K562 (cell line): ENCODE results near the gene AMIGO1. TPM values are rescaled to one million over a fixed set of nuclear protein-coding genes. Genes with fewer than 3 reads are reported as not detected.
A peak's percentile ranks its signal among the peaks of the same experiment; 100 is the strongest.

Source experiments
- BDP1 ChIP-seq: IDR thresholded peaks from 3 replicates; pipeline ENCODE4 v1.6.1; 2011; ENCODE audit not compliant: insufficient read length, insufficient read depth
- CBFB ChIP-seq: sonication (generic); formaldehyde crosslinking; IDR thresholded peaks from 2 replicates; pipeline ENCODE4 v1.4.0; 2020; ENCODE audit warnings: mild to moderate bottlenecking, missing genetic modification reagents
- CHD4 ChIP-seq: fragments of 200-600 bp; sonication (generic); IDR thresholded peaks from 3 replicates; pipeline ENCODE4 v1.6.1; 2012; ENCODE audit warnings: low read depth, mild to moderate bottlenecking, mixed read lengths, low read length, inconsistent platforms; ENCODE audit not compliant: insufficient read depth, insufficient replicate concordance, poor library complexity, severe bottlenecking
- HMGN3 ChIP-seq: IDR thresholded peaks from 2 replicates; pipeline ENCODE4 v1.6.1; 2011; ENCODE audit warnings: borderline replicate concordance, low read depth, mild to moderate bottlenecking, mixed read lengths, low read length; ENCODE audit not compliant: insufficient read length; ENCODE audit errors: extremely low read depth
- MCM5 ChIP-seq: fragments of 450-650 bp; IDR thresholded peaks from 2 replicates; pipeline ENCODE4 v1.6.1; 2016; ENCODE audit warnings: low read depth
- NUFIP1 ChIP-seq: fragments of 450-650 bp; IDR thresholded peaks from 2 replicates; pipeline ENCODE4 v1.6.1; 2018; ENCODE audit not compliant: partially characterized antibody
- POLR2A ChIP-seq: fragments of 450-650 bp; conservative IDR thresholded peaks from 2 replicates; pipeline ENCODE4 v1.6.1; 2016
- RBM17 ChIP-seq: fragments of 200-400 bp; formaldehyde crosslinking; IDR thresholded peaks from 2 replicates; pipeline ENCODE4 v1.6.1; 2017; ENCODE audit warnings: low read depth, mild to moderate bottlenecking, low read length, borderline replicate concordance
- SIN3B ChIP-seq: fragments of 450-650 bp; IDR thresholded peaks from 2 replicates; pipeline ENCODE4 v1.6.1; 2017; ENCODE audit warnings: low read depth, mild to moderate bottlenecking, moderate library complexity
- SMC3 ChIP-seq: conservative IDR thresholded peaks from 2 replicates; pipeline ENCODE4 v1.6.1; 2011; ENCODE audit warnings: low read depth, low read length, improper control_type of control experiment; ENCODE audit not compliant: insufficient read depth
- SP2 ChIP-seq: IDR thresholded peaks from 2 replicates; pipeline ENCODE4 v1.6.1; 2011; ENCODE audit warnings: mild to moderate bottlenecking, low read depth, low read length, moderate library complexity; ENCODE audit not compliant: poor library complexity, severe bottlenecking; ENCODE audit errors: extremely low read depth
- SRSF3 ChIP-seq: fragments of 200-400 bp; formaldehyde crosslinking; IDR thresholded peaks from 2 replicates; pipeline ENCODE4 v1.6.1; 2016; ENCODE audit warnings: mild to moderate bottlenecking, low read length, moderate library complexity; ENCODE audit not compliant: insufficient read depth
- TRIM28 ChIP-seq: fragments of 450-650 bp; IDR thresholded peaks from 2 replicates; pipeline ENCODE4 v1.6.1; 2017
- ZNF263 ChIP-seq: sonication (generic); formaldehyde crosslinking; IDR thresholded peaks from 2 replicates; pipeline ENCODE4 v1.8.0; 2022; ENCODE audit warnings: mild to moderate bottlenecking, missing genetic modification reagents, borderline replicate concordance
- ZNF644 ChIP-seq: fragments of 200-800 bp; sonication (Bioruptor generic); IDR thresholded peaks from 2 replicates; pipeline ENCODE4 v1.6.1; 2016; ENCODE audit warnings: low read depth, missing genetic modification characterization, missing compliant biosample characterization
- polyA plus RNA-seq, 8 experiments: library from polyadenylated mRNA; depleted of rRNA in 4 of 8; stranded (reverse) in 5 of 8; unstranded in 3 of 8; fragments of >200 nt; fragmentation: Nextera tagmentation in 2 of 8; fragmentation: Illumina TruSeq in 1 of 8; extraction: Ambion mirVana in 2 of 8; extraction: Trizol in 1 of 8; gene quantifications; 2 replicates each; pipeline versions ENCODE4 v1.2.1 to v1.2.3, GENCODE V29; 2011 to 2014; ENCODE audit warnings: inconsistent platforms in 1 of 8, missing spikeins in 1 of 8
- total RNA-seq, 7 experiments: library from RNA; depleted of rRNA in 6 of 7; stranded (reverse); fragments of >200 nt in 6 of 7; fragmentation: Illumina TruSeq in 2 of 7; extraction: Trizol in 2 of 7; gene quantifications; 2 replicates each; pipeline versions ENCODE4 v1.2.1 to v1.2.3, GENCODE V29; 2011 to 2021; ENCODE audit warnings: low replicate concordance in 1 of 7
- TF ChIP-seq, protein P1 (sequence below): fragments of 450-650 bp; IDR thresholded peaks from 2 replicates; pipeline ENCODE4 v1.6.1; 2016; ENCODE audit warnings: low read depth, mild to moderate bottlenecking, moderate library complexity
- TF ChIP-seq, protein P2 (sequence below): fragments of 250-450 bp; sonication (Bioruptor Pico); IDR thresholded peaks from 2 replicates; pipeline ENCODE4 v1.8.0; 2021; ENCODE audit warnings: moderate library complexity, mild to moderate bottlenecking, inconsistent platforms
- TF ChIP-seq, protein P3 (sequence below): fragments of 450-650 bp; IDR thresholded peaks from 2 replicates; pipeline ENCODE4 v1.6.1; 2017; ENCODE audit warnings: antibody characterized with exemption, mild to moderate bottlenecking
- TF ChIP-seq, protein P4 (sequence below): fragments of 450-650 bp; IDR thresholded peaks from 2 replicates; pipeline ENCODE4 v1.6.1; 2016; ENCODE audit warnings: borderline replicate concordance

Gene AMIGO1
- total and polyA plus RNA-seq, 9 of the 15 experiments (the other 6 are each of a cell fraction or from before 2014, with no cell fraction given): 0.24 to 1.0 (median 0.54) TPM

DNA sequence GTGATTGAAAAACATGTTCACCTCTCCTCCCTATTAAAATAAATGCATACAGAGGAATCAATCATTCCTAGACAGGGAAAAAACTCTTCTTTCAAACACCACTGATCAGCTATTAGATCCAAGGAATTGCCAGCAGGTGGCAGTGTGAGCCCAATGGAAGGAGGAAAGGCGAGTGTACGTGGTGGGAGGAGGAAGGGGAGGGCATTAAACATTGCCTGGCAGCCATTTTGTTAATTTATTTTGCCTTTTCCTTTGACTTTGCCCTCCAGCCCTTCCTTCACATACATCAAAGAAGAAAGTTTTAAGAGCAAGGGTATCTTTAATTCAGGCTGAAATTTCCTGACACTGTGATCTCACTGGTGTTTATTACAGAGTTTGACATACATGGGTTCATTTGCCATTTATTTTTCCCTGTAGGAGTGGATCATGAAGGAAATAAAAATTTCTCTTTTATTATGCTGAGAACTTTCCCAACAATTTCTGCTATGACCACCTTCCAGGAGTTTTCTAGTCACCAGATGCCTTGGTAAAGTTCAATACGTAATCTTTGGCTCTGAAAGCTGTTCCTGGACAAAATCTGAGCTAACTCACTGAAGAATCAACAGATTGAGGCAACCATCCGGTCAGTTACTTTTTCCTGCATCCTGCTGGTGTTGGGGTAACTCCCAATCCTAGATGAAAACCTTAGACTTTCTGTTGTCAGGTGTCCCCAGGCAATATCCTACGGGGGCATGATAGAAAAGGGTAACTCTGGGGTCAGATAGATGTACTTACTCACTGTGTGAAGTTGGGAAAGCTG, 37.0 kb upstream of the AMIGO1 start (continued):
- TF ChIP-seq RBM17 (no peak), ZNF263 (CRISPR knock-in tag) (peak; percentile 18; the same call in 1 of the 2 replicates), SP2 (no peak), TRIM28 (0 out of 2 replicates have a peak, but pooled peaks have one; percentile 31), MCM5 (no peak), POLR2A (0 out of 2 replicates have a peak, but pooled peaks have one; percentile 40), HMGN3 (no peak), SIN3B (no peak; the same call in 1 of the 2 replicates), ZNF644 (tag) (0 out of 2 replicates have a peak, but pooled peaks have one; percentile 28), CBFB (no peak), SRSF3 (no peak), BDP1 (no peak), SMC3 (peak; percentile 93), NUFIP1 (no peak), CHD4 (no peak)
- TF ChIP-seq, protein P1, sequence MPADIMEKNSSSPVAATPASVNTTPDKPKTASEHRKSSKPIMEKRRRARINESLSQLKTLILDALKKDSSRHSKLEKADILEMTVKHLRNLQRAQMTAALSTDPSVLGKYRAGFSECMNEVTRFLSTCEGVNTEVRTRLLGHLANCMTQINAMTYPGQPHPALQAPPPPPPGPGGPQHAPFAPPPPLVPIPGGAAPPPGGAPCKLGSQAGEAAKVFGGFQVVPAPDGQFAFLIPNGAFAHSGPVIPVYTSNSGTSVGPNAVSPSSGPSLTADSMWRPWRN: no peak
- TF ChIP-seq, protein P2, sequence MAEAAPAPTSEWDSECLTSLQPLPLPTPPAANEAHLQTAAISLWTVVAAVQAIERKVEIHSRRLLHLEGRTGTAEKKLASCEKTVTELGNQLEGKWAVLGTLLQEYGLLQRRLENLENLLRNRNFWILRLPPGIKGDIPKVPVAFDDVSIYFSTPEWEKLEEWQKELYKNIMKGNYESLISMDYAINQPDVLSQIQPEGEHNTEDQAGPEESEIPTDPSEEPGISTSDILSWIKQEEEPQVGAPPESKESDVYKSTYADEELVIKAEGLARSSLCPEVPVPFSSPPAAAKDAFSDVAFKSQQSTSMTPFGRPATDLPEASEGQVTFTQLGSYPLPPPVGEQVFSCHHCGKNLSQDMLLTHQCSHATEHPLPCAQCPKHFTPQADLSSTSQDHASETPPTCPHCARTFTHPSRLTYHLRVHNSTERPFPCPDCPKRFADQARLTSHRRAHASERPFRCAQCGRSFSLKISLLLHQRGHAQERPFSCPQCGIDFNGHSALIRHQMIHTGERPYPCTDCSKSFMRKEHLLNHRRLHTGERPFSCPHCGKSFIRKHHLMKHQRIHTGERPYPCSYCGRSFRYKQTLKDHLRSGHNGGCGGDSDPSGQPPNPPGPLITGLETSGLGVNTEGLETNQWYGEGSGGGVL: no peak
- TF ChIP-seq, protein P3, sequence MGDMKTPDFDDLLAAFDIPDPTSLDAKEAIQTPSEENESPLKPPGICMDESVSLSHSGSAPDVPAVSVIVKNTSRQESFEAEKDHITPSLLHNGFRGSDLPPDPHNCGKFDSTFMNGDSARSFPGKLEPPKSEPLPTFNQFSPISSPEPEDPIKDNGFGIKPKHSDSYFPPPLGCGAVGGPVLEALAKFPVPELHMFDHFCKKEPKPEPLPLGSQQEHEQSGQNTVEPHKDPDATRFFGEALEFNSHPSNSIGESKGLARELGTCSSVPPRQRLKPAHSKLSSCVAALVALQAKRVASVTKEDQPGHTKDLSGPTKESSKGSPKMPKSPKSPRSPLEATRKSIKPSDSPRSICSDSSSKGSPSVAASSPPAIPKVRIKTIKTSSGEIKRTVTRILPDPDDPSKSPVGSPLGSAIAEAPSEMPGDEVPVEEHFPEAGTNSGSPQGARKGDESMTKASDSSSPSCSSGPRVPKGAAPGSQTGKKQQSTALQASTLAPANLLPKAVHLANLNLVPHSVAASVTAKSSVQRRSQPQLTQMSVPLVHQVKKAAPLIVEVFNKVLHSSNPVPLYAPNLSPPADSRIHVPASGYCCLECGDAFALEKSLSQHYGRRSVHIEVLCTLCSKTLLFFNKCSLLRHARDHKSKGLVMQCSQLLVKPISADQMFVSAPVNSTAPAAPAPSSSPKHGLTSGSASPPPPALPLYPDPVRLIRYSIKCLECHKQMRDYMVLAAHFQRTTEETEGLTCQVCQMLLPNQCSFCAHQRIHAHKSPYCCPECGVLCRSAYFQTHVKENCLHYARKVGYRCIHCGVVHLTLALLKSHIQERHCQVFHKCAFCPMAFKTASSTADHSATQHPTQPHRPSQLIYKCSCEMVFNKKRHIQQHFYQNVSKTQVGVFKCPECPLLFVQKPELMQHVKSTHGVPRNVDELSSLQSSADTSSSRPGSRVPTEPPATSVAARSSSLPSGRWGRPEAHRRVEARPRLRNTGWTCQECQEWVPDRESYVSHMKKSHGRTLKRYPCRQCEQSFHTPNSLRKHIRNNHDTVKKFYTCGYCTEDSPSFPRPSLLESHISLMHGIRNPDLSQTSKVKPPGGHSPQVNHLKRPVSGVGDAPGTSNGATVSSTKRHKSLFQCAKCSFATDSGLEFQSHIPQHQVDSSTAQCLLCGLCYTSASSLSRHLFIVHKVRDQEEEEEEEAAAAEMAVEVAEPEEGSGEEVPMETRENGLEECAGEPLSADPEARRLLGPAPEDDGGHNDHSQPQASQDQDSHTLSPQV: peak; percentile 75
- TF ChIP-seq, protein P4, sequence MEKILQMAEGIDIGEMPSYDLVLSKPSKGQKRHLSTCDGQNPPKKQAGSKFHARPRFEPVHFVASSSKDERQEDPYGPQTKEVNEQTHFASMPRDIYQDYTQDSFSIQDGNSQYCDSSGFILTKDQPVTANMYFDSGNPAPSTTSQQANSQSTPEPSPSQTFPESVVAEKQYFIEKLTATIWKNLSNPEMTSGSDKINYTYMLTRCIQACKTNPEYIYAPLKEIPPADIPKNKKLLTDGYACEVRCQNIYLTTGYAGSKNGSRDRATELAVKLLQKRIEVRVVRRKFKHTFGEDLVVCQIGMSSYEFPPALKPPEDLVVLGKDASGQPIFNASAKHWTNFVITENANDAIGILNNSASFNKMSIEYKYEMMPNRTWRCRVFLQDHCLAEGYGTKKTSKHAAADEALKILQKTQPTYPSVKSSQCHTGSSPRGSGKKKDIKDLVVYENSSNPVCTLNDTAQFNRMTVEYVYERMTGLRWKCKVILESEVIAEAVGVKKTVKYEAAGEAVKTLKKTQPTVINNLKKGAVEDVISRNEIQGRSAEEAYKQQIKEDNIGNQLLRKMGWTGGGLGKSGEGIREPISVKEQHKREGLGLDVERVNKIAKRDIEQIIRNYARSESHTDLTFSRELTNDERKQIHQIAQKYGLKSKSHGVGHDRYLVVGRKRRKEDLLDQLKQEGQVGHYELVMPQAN: no peak
